Karpas-422 (cell line): ENCODE measurements around the gene MRPL37. TPM values are rescaled to one million over a fixed set of nuclear protein-coding genes. Genes with fewer than 3 reads are reported as not detected.

Experiments used
- DNase-seq: peaks from one replicate; pipeline ENCODE4 v3.0.0-alpha.2; 2015
- H2AFZ ChIP-seq: fragments of 200-600 bp; sonication (generic); 2 replicates; pipeline ENCODE4 v1.6.1; 2014; ENCODE audit warnings: antibody characterized with exemption, low read length, mixed read lengths
- H3K27ac ChIP-seq: fragments of 200-600 bp; sonication (generic); 2 replicates; pipeline ENCODE4 v1.5.1; 2014; ENCODE audit warnings: mild to moderate bottlenecking, low read length, moderate library complexity
- H3K27me3 ChIP-seq: fragments of 200-600 bp; sonication (generic); 2 replicates; pipeline ENCODE4 v1.6.1; 2014; ENCODE audit warnings: low read length, mixed read lengths
- H3K36me3 ChIP-seq: fragments of 200-600 bp; sonication (generic); 2 replicates; pipeline ENCODE4 v1.6.1; 2014; ENCODE audit warnings: low read length, mixed read lengths; ENCODE audit not compliant: insufficient read depth
- H3K4me1 ChIP-seq: fragments of 200-600 bp; sonication (generic); 2 replicates; pipeline ENCODE4 v1.6.1; 2014; ENCODE audit warnings: mild to moderate bottlenecking, low read length, mixed read lengths
- H3K4me2 ChIP-seq: fragments of 200-600 bp; sonication (generic); 2 replicates; pipeline ENCODE4 v1.6.1; 2014; ENCODE audit warnings: low read length, low read depth, mild to moderate bottlenecking; ENCODE audit not compliant: poor library complexity, severe bottlenecking
- H3K4me3 ChIP-seq: fragments of 200-600 bp; sonication (generic); 2 replicates; pipeline ENCODE4 v1.5.1; 2014; ENCODE audit warnings: mild to moderate bottlenecking, antibody characterized with exemption, low read length, mixed read lengths
- H3K79me2 ChIP-seq: fragments of 200-600 bp; sonication (generic); 2 replicates; pipeline ENCODE4 v1.6.1; 2014; ENCODE audit warnings: mild to moderate bottlenecking, low read length, mixed read lengths
- H3K9ac ChIP-seq: fragments of 200-600 bp; sonication (generic); 2 replicates; pipeline ENCODE4 v1.6.0; 2014; ENCODE audit warnings: low read length
- H3K9me2 ChIP-seq: fragments of 200-600 bp; sonication (generic), shearing (Covaris generic); replicated peaks from 2 replicates; pipeline ENCODE4 v1.6.0; 2014; ENCODE audit warnings: mild to moderate bottlenecking, low read length, moderate library complexity; ENCODE audit not compliant: insufficient read depth
- H3K9me3 ChIP-seq: fragments of 300-700, 200-600 bp; sonication (generic); 2 replicates; pipeline ENCODE4 v1.6.1; 2014; ENCODE audit warnings: low read length, mixed read lengths
- H4K20me1 ChIP-seq: fragments of 200-600 bp; sonication (generic); 2 replicates; pipeline ENCODE4 v1.6.1; 2014; ENCODE audit warnings: mild to moderate bottlenecking, antibody characterized with exemption, low read length, low read depth; ENCODE audit not compliant: insufficient read depth
- total RNA-seq: library from RNA; depleted of rRNA; stranded (reverse); fragments of >200 nt; shearing (Covaris generic); gene quantifications from 2 replicates; pipeline ENCODE4 v1.2.3, GENCODE V29; 2014; ENCODE audit warnings: low replicate concordance; rRNA removed

Gene MRPL37
- total RNA-seq, 1 experiment from 2014 or later = 80.1 TPM

DNA sequence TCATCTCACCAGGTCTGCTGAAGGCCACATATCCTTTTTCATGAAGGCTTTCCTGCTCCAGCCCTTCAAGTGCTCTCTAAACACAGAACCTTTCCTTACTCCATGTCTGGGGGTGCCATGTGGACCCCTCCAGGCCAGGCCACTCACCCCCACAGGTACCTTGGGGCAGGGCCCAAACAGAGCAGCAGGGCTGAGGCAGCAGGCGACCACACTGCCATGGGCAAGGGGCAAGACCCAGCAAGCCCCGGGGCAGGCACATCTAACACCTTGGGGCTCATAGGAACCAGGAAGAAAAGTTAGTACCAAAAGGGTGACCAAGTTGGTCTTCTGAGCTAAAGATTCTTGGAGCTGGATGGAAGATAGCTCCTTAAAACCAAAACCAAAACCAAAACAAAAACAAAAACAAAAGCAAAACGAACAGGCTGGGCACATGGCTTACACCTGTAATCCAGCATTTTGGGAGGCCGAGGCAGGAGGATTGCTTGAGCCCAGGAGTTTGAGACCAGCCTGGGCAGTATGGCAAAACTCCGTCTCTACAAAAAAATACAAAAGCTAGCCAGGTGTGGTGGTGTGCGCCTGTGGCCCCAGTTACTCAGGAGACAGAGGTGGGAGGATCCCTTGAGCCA, 63.7 kb downstream of the MRPL37 start:
- no peaks in the 10 kb centered on the region for H3K4me1 ChIP-seq
- H3K9me2 ChIP-seq = no peaks in the 10 kb centered on the region
- H3K36me3 ChIP-seq = no peaks in the 10 kb centered on the region
- H3K79me2 ChIP-seq = no peaks in the 10 kb centered on the region
- no peaks in the 10 kb centered on the region for H3K9me3 ChIP-seq
- no peak overlapping the region for H3K4me3 ChIP-seq
- no peak overlapping the region for H3K9ac ChIP-seq
- no peak for DNase-seq
- H3K4me2 ChIP-seq = no peak overlapping the region
- H3K27ac ChIP-seq = no peak overlapping the region
- no peak overlapping the region for H2AFZ ChIP-seq
- H3K27me3 ChIP-seq = no peaks in the 10 kb centered on the region
- no peaks in the 10 kb centered on the region; the same call in 1 of the 2 replicates for H4K20me1 ChIP-seq

DNA sequence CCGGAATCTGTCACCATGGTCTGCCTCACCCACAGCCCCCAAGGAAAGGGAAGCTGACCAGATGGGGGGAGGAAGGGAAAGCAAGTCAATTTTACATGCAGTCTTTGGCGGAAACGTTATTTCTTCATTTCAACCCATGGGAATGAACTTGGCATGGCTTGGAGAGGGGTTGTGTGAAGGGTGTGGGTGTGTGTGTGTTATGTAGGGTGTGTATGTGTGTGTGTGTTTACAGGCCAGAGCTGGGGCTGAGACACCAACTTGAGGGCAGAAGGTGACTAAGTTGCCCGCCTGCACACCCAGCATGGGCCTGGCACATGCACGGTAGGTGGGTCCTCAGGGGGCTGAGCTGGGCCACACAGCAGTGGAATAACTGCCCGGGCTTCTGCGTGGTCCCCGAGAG, 65.2 kb downstream of the MRPL37 start:
- no peak for DNase-seq
- Histone ChIP-seq H3K9ac (no peak overlapping the region), H3K4me3 (no peak overlapping the region), H3K27ac (no peak overlapping the region), H3K4me2 (no peak overlapping the region), H3K4me1 (no peaks in the 10 kb centered on the region), H3K36me3 (no peaks in the 10 kb centered on the region), H3K27me3 (no peaks in the 10 kb centered on the region), H2AFZ (no peak overlapping the region), H3K79me2 (no peaks in the 10 kb centered on the region), H4K20me1 (no peaks in the 10 kb centered on the region; the same call in 1 of the 2 replicates), H3K9me2 (no peaks in the 10 kb centered on the region), H3K9me3 (no peaks in the 10 kb centered on the region)

DNA sequence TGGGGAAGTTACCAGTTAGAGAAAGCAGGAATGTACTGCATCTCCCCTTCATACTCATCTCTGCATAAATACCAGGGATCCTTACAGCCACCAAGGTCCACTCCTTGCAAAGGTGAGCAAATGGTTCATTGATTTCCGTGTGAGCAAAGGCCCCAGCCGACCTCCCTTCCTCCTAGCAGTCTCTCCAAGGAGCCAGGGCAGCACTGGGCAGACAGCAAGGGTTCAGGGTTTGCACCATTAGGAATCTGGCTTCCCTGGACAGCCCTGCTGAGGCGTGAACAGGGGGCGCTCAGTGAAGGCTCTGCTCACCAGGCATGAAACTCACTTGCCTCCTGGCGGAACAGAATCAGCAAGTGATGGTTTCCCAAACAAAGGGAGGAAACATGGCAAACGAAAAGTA, 65.7 kb downstream of the MRPL37 start:
- no peak overlapping the region for H3K27ac ChIP-seq
- H3K36me3 ChIP-seq = no peaks in the 10 kb centered on the region
- H3K9me3 ChIP-seq = no peaks in the 10 kb centered on the region
- H3K27me3 ChIP-seq = no peaks in the 10 kb centered on the region
- no peak overlapping the region for H3K4me2 ChIP-seq
- DNase-seq = no peak
- no peaks in the 10 kb centered on the region for H3K9me2 ChIP-seq
- H3K4me3 ChIP-seq = no peak overlapping the region
- no peak overlapping the region for H3K9ac ChIP-seq
- H3K4me1 ChIP-seq = no peaks in the 10 kb centered on the region
- no peaks in the 10 kb centered on the region for H3K79me2 ChIP-seq
- no peaks in the 10 kb centered on the region; the same call in 1 of the 2 replicates for H4K20me1 ChIP-seq
- H2AFZ ChIP-seq = no peak overlapping the region

DNA sequence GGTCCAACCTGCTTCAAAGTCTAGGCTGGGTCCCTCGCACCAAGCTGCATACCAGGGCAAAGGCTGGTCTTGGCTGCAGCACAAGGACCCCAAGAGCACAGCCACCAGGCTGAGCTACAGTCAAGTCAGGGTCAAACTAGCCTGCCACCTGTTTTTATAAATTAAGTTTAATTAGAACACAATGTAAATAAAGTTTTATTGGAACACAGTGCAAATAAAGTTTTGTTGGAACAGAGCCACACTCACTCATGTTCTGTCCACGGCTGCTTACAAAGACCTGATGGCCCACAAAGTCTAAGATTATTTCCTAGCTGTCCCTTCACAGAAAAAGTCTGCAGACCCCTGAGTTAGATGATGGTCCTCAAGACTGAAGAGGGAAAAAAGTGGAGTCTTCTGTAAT, 66.2 kb downstream of the MRPL37 start:
- Histone ChIP-seq H3K4me2 (no peak overlapping the region), H3K9me3 (no peaks in the 10 kb centered on the region), H3K27me3 (no peaks in the 10 kb centered on the region), H3K79me2 (no peaks in the 10 kb centered on the region), H3K27ac (no peak overlapping the region), H3K36me3 (no peaks in the 10 kb centered on the region), H3K9me2 (no peaks in the 10 kb centered on the region), H4K20me1 (no peaks in the 10 kb centered on the region; the same call in 1 of the 2 replicates), H3K9ac (no peak overlapping the region), H2AFZ (no peak overlapping the region), H3K4me1 (no peaks in the 10 kb centered on the region), H3K4me3 (no peak overlapping the region)
- DNase-seq = no peak

DNA sequence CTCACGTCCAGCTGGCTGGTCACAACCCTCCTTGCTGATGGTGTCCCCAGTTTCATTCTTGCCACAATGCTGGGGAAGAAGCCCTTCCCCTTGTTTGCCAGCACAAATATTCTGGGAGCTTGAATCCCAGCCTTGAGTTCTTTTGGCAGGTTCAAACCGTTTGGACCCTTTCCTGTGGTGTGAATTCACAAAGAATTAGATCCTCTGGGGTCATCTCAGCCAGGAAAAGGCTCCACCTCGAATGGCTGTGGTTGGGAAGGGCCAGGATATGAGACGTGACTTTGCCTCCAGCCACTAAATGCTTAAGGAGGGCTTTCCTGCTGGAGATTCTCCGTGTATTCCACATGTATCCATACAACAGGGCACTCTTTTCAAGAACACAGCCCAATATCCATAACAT, 66.9 kb downstream of the MRPL37 start:
- no peak for DNase-seq
- Histone ChIP-seq H3K9me3 (no peaks in the 10 kb centered on the region), H3K27ac (no peak overlapping the region), H2AFZ (no peak overlapping the region), H3K27me3 (no peaks in the 10 kb centered on the region), H3K9me2 (no peaks in the 10 kb centered on the region), H3K4me2 (no peak overlapping the region), H4K20me1 (no peaks in the 10 kb centered on the region; the same call in 1 of the 2 replicates), H3K36me3 (no peaks in the 10 kb centered on the region), H3K4me1 (no peaks in the 10 kb centered on the region), H3K79me2 (no peaks in the 10 kb centered on the region), H3K4me3 (no peak overlapping the region), H3K9ac (no peak overlapping the region)

Other genes starting within 250 kb of the MRPL37 start
- gene LDLRAD1, start 182.0 kb upstream of the MRPL37 start, total RNA-seq = not detected in 2 replicates
- 168 and 261 TPM in 2 replicates for gene TMEM59, start 147.0 kb upstream of the MRPL37 start, total RNA-seq
- 5.3 and 10.6 TPM in 2 replicates for gene TCEANC2, start 146.6 kb upstream of the MRPL37 start, total RNA-seq
- gene CDCP2, start 47.2 kb upstream of the MRPL37 start, total RNA-seq = not detected in 2 replicates
- 6.1 and 7.9 TPM in 2 replicates for gene CYB5RL, start 137 bp upstream of the MRPL37 start, total RNA-seq
- gene SSBP3, start 206.2 kb downstream of the MRPL37 start, total RNA-seq = 2.4 and 4.7 TPM in 2 replicates